ENCODE data around the gene TMEM14B. TPM values are rescaled to one million over a fixed set of nuclear protein-coding genes. Genes with fewer than 3 reads are reported as not detected.
"Not testable (repeated sequence)": the region's sequence is repeated elsewhere in the genome, so short reads cannot be mapped to it uniquely, and the experiment has no call there.

The TMEM14B gene
- total and polyA plus RNA-seq, 9 of the 15 experiments (the other 6 are each of a cell fraction or from before 2014, with no cell fraction given), result 174 to 862 (median 263) TPM

- H3K4me2 ChIP-seq (ENCODE audit: insufficient read depth, low read length); in situ Hi-C loops (cut with MboI); intact Hi-C loops (cut with micrococcal nuclease); DNase-seq (ENCODE audit: extremely low read depth in 1 of 4, low spot score in 3 of 4); H3K4me3 ChIP-seq; H2AFZ ChIP-seq (ENCODE audit: low read depth, low read length); ATAC-seq; H3K27me3 ChIP-seq (ENCODE audit: control insufficient read depth in 2 of 2, insufficient read depth in 2 of 2, low read length in 2 of 2); H3K9me1 ChIP-seq (ENCODE audit: control insufficient read depth, insufficient read depth, low read length); H3K9me3 ChIP-seq (replicated peaks; ENCODE audit: control insufficient read depth, insufficient read depth, low read depth, low read length); FAIRE-seq; CTCF ChIA-PET (ENCODE audit: low intra/inter-chr PET ratio); BruUV-seq (replicated peaks); H3K27ac ChIP-seq (ENCODE audit: extremely low read depth, low read depth, low read length); TF ChIP-seq NR4A1 (CRISPR knock-in tag; IDR thresholded peaks at IDR 0.05): not testable (repeated sequence)
- Histone ChIP-seq H3K4me1 (replicated peaks in 1 of 2; ENCODE audit: control insufficient read depth in 2 of 2, insufficient read depth in 2 of 2, low read length in 2 of 2) (peaks cover 21 to 44% of the 10 kb centered on the region in 2 experiments), H3K36me3 (ENCODE audit: control insufficient read depth, insufficient read depth, low read length) (peaks cover 60% of the 10 kb centered on the region), H4K20me1 (replicated peaks; ENCODE audit: control insufficient read depth, insufficient read depth, low read length) (peaks cover 25% of the 10 kb centered on the region), H3K9ac (ENCODE audit: insufficient read depth in 1 of 2, low read depth in 2 of 2, low read length in 2 of 2) (peak overlapping the region in 1 of 2 experiments; percentile 66; a peak in 1 of 4 replicates), H3K79me2 (ENCODE audit: control insufficient read depth, insufficient read depth, low read length) (peaks cover 74% of the 10 kb centered on the region)
- POLR2A ChIA-PET, result interaction anchor here (2.4 to 2.7 kb wide), 2 partner anchors 8 to 21 kb away, joined by 9 to 10 read pairs; no protein-coding TSS in a partner anchor
- WGBS (ENCODE audit: insufficient coverage, low coverage, missing lambda C conversion rate), result 8% methylated on average over 6 of the region's 6 CpGs
- TF ChIP-seq ZNF398 (CRISPR knock-in tag; IDR thresholded peaks at IDR 0.05) (peak; percentile 59; the same call in 1 of the 2 replicates), NR4A1 (tag; IDR thresholded peaks at IDR 0.05) (peak; percentile 97), TFE3 (CRISPR knock-in tag; IDR thresholded peaks at IDR 0.05) (peak; percentile 9; the same call in 1 of the 2 replicates), ZNF79 (CRISPR knock-in tag; IDR thresholded peaks at IDR 0.05; ENCODE audit: low read depth) (peak; percentile 81), DIDO1 (tag; IDR thresholded peaks at IDR 0.05; ENCODE audit: low read depth) (peak; percentile 54; the same call in 1 of the 2 replicates), IRF9 (tag; IDR thresholded peaks at IDR 0.05) (peak; percentile 88), SMAD3 (CRISPR knock-in tag; conservative IDR thresholded peaks at IDR 0.05) (peak; percentile 91; the same call in 1 of the 2 replicates), ZNF41 (CRISPR knock-in tag; conservative IDR thresholded peaks at IDR 0.05) (peak; percentile 77), ZNF311 (CRISPR knock-in tag; IDR thresholded peaks at IDR 0.05) (peak; percentile 71; the same call in 1 of the 2 replicates), HDAC8 (tag; IDR thresholded peaks at IDR 0.05) (peak; percentile 93), TSHZ1 (CRISPR knock-in tag; IDR thresholded peaks at IDR 0.05) (peak; percentile 86; the same call in 1 of the 2 replicates), TCFL5 (CRISPR knock-in tag; conservative IDR thresholded peaks at IDR 0.05) (peak; percentile 84; the same call in 1 of the 2 replicates), TAF7 (tag; IDR thresholded peaks at IDR 0.05) (peak; percentile 62; the same call in 1 of the 2 replicates)
Measured at GRCh38 chr6:10750568-10750967, 3.0 kb downstream of the TMEM14B start.
